ENCODE data around the gene NTRK2. TPM values are rescaled to one million over a fixed set of nuclear protein-coding genes. Genes with fewer than 3 reads are reported as not detected.
A peak's percentile ranks its signal among the peaks of the same experiment; 100 is the strongest.

Gene NTRK2
- total and polyA plus RNA-seq, 10 of the 15 experiments (the other 5 are each of a cell fraction or from before 2014, with no cell fraction given) = 0.42 to 4.6 (median 0.65) TPM

GRCh38 chr9:85056203-85056572, 386.7 kb downstream of the NTRK2 start (continued):
- TF ChIP-seq, protein P1, sequence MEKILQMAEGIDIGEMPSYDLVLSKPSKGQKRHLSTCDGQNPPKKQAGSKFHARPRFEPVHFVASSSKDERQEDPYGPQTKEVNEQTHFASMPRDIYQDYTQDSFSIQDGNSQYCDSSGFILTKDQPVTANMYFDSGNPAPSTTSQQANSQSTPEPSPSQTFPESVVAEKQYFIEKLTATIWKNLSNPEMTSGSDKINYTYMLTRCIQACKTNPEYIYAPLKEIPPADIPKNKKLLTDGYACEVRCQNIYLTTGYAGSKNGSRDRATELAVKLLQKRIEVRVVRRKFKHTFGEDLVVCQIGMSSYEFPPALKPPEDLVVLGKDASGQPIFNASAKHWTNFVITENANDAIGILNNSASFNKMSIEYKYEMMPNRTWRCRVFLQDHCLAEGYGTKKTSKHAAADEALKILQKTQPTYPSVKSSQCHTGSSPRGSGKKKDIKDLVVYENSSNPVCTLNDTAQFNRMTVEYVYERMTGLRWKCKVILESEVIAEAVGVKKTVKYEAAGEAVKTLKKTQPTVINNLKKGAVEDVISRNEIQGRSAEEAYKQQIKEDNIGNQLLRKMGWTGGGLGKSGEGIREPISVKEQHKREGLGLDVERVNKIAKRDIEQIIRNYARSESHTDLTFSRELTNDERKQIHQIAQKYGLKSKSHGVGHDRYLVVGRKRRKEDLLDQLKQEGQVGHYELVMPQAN (conservative IDR thresholded peaks at IDR 0.05) = 0 out of 2 replicates have a peak, but pooled peaks have one; percentile 18
- TF ChIP-seq, protein P2, sequence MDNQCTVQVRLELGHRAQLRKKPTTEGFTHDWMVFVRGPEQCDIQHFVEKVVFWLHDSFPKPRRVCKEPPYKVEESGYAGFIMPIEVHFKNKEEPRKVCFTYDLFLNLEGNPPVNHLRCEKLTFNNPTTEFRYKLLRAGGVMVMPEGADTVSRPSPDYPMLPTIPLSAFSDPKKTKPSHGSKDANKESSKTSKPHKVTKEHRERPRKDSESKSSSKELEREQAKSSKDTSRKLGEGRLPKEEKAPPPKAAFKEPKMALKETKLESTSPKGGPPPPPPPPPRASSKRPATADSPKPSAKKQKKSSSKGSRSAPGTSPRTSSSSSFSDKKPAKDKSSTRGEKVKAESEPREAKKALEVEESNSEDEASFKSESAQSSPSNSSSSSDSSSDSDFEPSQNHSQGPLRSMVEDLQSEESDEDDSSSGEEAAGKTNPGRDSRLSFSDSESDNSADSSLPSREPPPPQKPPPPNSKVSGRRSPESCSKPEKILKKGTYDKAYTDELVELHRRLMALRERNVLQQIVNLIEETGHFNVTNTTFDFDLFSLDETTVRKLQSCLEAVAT (IDR thresholded peaks at IDR 0.05) = no peak
- TF ChIP-seq CEBPB (IDR thresholded peaks at IDR 0.05; ENCODE audit: borderline replicate concordance in 1 of 2, low read depth in 2 of 2, low read length in 2 of 2) = 0 out of 4 replicates have a peak, but pooled peaks of 1 of the 2 experiments have one; percentile 44
- no peak for TF ChIP-seq SIX5 (IDR thresholded peaks at IDR 0.05; ENCODE audit: low read depth, low read length, severe bottlenecking)
- no peak for TF ChIP-seq CHD4 (IDR thresholded peaks at IDR 0.05)
- TF ChIP-seq NBN (IDR thresholded peaks at IDR 0.05) = peak; percentile 76
- TF ChIP-seq SP1 (IDR thresholded peaks at IDR 0.05; ENCODE audit: low read depth, low read length) = peak; percentile 16
- no peak for TF ChIP-seq GATAD2B (conservative IDR thresholded peaks at IDR 0.05; ENCODE audit: low read depth)
- no peak for TF ChIP-seq BRCA1 (IDR thresholded peaks at IDR 0.05; ENCODE audit: low read depth, low read length)
- TF ChIP-seq CREB1 (IDR thresholded peaks at IDR 0.05; ENCODE audit: low read depth) = 0 out of 2 replicates have a peak, but pooled peaks have one; percentile 18
- peak; percentile 31; the same call in 1 of the 2 replicates for TF ChIP-seq ZNF217 (IDR thresholded peaks at IDR 0.05)
